HG02938 (cell line): Measurements from ENCODE around the gene SQOR.
A peak's percentile ranks its signal among the peaks of the same experiment; 100 is the strongest.

ENCODE experiments used
- ATAC-seq: cut with Tn5 transposase; IDR thresholded peaks from one replicate; pipeline ENCODE4 v1.9.1; 2021; ENCODE audit warnings: mild to moderate bottlenecking, moderate library complexity; ENCODE audit not compliant: unreplicated experiment

Gene SQOR

DNA sequence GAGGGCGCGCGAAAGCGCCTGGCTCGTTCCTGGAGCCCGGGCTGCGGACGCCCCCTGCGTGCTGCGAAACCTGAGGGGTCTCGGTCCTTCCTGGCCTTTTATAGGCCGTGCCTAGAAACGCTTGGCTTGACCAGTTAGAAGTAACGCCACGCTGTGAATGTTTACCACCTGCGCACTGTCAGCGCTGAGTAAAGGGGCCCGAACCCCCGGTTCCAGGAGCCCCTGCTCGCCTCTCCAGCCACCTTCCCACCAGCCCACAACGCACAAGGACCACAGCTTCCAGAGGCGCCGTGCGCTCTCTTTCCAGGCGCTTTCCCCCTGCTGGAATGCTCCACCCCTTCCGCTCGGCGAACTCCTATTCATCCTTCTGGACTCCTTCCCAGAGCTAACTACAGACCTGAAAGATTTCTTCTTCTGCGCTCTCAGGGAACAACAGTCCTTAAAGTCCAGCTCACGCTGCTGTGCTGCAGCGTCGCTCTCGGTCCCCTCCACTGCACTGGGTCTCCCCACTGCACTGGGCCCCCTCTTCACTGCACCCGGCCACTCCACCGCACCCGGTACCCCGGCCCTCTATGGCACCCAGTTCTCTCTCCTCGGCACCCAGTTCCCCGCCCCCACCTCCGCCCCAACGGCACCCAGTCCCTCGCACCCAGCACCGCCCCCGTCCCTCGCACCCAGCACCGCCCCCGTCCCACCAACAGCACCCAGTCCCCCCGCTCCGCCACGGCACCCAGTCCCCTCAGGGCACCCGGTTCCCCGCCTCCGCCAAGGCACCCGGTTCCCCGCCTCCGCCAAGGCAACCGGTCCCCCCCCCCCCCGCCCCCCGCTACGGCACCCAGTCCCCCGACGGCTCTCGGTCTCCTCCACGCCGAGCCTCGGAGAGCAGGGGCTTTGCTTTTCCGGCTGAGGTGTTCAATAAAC is 69.8 kb downstream of the SQOR start:
- peak; percentile 12 for ATAC-seq

DNA sequence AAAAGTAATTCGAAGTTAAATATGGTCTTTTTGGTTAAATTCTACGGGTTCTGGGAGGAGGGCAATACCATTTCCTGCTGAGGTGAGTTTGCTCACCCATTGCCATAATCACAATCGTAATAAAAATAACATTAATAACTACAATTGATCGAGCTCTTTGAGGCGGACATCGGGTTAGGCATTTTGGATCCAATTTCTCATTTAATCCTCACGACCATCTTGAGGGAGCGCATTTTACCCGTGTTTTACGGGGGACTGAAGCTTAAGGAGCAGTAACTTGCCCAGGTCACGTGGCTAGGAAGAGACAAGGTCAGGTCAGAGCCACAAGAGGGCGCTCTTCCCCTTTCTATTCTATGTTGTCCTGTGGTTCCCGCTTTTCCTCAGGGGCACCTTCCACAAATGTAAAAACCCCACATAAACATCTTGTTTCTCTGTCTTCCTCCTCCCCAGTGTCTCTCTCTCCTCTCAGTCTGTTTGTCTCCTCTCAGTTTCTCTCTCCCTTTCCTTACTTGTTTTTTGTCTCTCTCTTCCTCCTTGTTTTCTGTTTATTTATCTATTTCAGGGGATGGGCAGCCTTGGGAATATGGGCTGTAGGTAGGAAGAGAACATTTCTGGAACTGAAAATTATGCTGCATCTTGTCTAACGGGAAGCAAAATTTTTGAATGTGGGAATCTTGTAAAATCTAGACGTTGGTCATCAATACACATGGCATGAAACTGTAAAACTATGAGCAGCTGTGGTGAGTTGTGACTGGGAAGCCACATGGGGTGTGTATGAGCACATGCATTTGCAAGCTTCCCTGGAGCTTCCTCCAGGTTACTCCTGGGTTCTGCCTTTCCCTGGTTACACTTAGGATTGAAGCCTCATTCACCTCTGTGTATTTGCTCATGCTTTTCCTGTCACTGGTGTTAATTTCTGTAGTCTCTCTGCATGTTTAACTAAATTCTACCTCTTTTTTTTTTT is 71.0 kb downstream of the SQOR start:
- peak; percentile 75 for ATAC-seq

DNA sequence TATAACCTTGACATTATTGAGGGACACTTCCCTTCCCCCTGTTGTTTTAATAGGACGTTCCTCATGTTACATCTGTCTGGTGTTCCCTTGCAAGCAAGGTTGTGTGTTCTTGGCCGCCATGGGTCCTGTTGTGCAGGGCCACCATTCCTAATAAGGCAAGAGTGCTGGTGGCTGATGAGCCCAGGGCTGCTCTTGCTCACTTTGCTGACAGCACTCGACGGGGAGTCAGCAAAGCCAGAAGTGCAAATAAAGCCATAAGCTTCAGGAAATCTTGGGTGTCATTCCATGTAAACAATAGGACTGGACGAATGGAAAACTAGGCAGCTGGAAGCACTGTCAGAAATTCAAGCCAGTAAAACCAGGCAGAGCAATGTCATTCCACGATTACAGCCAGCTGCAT is 75.8 kb downstream of the SQOR start:
- no peak for ATAC-seq

DNA sequence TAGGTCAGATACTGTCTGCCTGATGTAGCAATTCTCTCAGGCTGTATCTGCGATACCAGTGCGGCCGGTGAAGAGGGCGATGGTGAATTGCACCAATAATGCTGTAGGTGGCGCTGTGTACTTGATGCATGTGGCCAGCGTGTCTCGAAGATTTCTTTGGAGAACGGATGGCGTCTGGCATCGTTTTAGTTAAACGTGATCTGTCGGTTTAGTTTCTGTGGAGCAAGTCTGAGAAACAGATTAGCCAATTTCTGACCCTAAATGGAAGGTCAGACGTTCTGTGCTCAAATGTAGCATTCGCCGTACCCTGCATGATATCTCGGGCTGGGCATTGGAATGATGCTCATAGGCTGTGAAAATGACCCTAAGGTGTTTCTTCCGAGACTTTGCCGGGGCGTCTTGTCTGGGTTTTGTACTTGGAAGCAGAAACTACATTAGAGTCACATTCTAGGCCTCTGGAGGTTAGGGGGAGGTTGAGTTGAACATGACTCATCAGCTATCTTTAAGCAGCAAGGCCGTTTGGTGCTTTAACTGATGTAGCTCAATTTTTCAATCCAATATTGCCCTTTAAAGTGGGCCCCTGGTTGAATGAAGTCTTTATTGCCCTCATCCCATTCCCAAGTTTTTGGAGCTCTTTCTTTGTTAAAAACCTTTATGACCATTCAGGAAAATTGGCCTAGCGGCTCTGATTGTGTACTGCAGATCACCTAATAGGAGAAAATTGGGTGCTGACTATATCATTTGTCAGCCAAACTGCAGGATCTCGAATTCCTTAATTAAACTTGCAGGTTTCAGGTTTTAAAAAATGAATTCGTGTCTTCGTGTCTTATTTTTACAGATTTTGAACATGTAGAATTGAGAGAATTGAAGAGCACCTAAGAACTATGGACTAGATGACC is 80.0 kb downstream of the SQOR start:
- ATAC-seq, result peak; percentile 78

DNA sequence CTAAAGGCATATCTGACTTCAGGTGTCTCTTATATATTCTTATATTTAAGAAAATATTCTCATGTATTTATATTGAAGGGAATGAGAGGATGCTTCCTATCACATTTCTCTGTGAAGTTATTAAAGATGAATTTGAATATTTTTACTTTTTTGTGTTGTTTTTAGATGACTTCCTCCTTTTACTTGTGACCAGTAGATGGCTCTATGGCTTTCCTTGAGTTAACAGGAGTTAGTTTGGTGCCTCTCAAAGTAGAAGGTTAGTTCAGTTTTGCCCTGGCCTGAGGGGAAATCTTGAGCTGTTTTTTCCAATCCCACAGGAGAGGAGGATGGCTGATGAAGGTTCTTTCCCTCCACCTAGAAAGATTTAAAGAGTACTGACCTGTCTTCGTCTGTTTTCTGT is 80.7 kb downstream of the SQOR start:
- no peak for ATAC-seq

DNA sequence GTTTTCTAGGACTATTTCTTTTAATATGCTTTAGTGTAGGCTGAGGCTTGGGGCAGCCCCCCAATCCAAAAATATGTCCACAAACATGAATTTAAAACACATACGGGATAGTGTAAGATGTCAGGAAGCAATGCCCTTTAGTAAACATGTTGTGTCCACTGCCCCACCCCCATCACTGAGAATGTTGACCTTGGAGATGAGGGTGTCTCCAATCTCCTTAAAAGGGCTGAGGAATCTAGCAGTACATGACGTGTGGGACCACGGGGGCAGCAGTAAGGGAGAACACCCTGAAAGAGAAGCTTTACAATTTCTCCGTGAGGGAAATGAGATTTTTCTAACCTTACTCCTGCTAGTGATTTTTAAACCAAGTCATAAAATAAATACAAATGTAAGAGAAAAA is 84.7 kb downstream of the SQOR start:
- ATAC-seq, result no peak

DNA sequence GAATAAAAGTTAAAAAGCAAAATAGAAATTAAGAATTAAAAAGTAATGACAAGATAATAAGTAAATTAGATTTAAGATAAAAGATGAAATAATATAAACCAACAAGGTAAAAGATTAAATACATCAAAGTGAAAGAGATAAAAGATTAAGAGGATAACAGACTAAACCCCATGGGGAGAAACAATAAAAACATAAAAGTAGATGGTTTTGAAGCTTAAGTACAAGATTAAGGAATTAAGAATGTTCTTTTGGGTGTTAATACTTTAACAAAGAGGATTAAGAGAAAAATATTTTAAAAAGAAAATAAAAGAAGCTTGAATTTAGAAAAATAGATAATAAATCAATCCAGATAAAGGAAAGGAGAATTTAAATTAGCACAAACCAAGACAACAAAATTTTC is 85.4 kb downstream of the SQOR start:
- ATAC-seq, result no peak

DNA sequence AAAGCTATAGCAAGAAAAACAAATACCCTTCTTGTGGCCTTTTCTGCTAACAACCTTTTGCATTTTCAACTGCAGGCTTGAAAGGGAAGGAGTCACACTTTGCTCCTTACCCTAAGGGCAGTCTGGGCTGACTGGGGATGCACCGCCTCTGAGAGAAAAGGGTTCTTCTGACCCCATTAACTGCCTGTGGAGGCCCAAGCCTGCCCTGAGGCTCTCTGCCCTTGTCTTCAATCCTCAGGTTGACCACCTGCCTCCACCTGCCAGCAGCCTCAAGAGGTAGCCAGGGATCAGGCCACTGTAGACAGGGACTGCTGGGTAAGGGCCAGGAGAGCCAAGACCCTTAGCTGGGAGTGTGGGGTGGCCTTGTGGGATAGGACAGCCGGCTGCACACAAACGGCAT is 93.8 kb downstream of the SQOR start:
- no peak for ATAC-seq

DNA sequence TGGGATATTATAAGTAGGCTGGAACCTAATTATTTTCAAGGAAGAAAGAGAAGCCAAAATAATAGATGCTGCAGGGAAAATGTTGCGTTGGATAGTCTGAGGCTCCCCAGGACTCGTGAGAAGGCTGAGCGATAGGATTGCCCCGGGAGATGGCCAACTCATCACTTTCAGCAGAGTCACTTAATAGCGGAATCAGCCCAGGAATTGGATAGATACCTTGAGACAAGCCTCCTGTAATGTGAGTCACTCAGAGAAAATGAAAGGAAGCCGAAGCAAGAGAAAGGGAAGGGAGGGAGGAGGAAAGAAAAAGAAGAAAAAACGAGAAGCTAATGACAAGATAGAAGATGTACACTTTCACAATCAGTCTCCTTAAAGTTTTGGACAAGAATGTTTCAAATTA is 94.3 kb downstream of the SQOR start:
- no peak for ATAC-seq

DNA sequence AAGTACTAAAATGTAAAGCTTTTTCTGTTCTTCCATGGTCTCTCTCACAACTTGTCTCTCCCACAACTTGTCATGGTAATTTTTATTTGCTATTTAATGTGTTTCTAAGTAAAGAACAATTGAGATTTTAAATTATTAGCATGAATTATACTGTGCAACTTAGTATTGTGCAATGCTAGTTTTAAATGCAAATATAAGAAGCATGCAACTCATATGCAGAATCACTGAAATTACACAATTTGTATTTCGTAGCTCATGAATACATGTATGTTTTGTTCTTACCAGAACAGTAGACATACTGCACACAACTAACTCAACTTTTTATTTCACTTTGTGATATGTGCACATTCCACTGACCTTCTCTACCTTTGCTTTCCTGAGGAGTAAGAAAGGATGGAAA is 96.5 kb downstream of the SQOR start:
- ATAC-seq, result no peak

DNA sequence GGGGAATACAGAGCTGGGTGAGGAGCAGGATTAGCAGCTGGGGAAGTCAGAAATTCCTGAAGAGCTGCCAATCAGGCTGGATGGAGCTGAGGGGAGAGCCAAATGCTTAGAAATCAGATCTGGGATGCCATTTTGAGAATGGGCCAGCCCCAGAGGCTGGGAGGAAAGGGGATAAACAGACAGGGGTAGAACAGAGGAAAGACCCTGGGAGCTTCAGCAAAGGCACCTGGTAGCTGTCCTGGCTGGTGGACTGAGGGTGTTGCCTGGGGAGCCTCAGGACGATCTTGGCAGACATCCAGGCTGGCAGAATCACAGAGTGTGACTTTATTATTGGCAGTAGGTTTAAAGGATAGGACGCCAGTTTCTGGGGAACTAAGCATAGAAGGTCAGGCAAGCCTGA is 97.8 kb downstream of the SQOR start:
- no peak for ATAC-seq

DNA sequence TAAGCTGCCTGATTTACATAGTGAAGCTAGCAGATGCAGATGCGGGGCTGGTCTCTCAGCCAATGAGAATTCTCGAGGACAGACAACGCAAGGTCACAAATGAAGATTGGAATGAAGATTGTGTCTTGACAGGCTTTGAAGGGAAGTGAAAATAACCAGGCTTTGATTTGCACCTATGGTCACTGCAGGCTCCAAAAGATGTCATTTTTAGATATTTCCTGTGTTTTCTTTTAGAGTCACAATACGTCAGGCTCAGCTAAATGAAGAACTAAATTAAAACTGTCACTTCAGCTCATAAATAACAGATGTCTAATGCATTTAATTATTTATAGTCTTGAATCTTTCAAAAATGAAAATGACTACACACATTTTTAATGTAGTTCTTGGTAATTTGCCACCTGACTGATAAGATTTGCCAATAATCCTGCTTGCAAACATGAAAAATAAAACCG is 99.5 kb downstream of the SQOR start:
- no peak for ATAC-seq
